Sciatic nerve (tissue), 2 donors: ENCODE measurements around the gene LYST. TPM values are rescaled to one million over a fixed set of nuclear protein-coding genes. Genes with fewer than 3 reads are reported as not detected.
A peak's percentile ranks its signal among the peaks of the same experiment; 100 is the strongest.
"Not testable (repeated sequence)": the region's sequence is repeated elsewhere in the genome, so short reads cannot be mapped to it uniquely, and the experiment has no call there.

Source experiments
- ATAC-seq: fragments of 200-7000 bp; cut with Tn5 transposase; one replicate; pipeline ENCODE4 v1.9.1; 2020; ENCODE audit warnings: mild to moderate bottlenecking, moderate library complexity
- DNase-seq: peaks from one replicate; pipeline ENCODE4 v3.0.0-alpha.2; 2020; ENCODE audit warnings: low spot score
- intact Hi-C: fragments of 100-400 bp; cut with DNase I; formaldehyde crosslinking; loops from one replicate; pipeline ENCODE4 v1.14.2; 2022
- total RNA-seq: library from RNA; stranded (reverse); fragmentation: NEBNext Ultra II Directional; extraction: Animal tissue kit (Norgen Biotek cat#: 25700); gene quantifications from one replicate; pipeline ENCODE4 v1.2.1, GENCODE V29; 2021
- donor health status: DM: no; HTN: no; CAD: no.
- donor health status: DM: no; HTN: no; CAD: no.

Gene LYST
- total RNA-seq, 1 donor from 2014 or later, result 61.9 TPM

- peak; percentile 1 for ATAC-seq
- intact Hi-C loops, result no loop called here
Observed at GRCh38 chr1:235865565-235866204, 1.0 kb downstream of the LYST start.

GRCh38 chr1:235864931-235865525, 1.7 kb downstream of the LYST start:
- DNase-seq (no peak), ATAC-seq (no peak)
- intact Hi-C loops, result no loop called here

More at GRCh38 chr1:235865565-235866204, 1.0 kb downstream of the LYST start:
- no peak for DNase-seq

- DNase-seq (no peak), ATAC-seq (no peak)
- intact Hi-C loops, result no loop called here
Observed at GRCh38 chr1:235864469-235864868, 2.2 kb downstream of the LYST start.

GRCh38 chr1:235863699-235864093, 3.0 kb downstream of the LYST start:
- ATAC-seq, result no peak
- intact Hi-C loops, result no loop called here
- no peak for DNase-seq

GRCh38 chr1:235861857-235862256, 4.8 kb downstream of the LYST start:
- intact Hi-C loops, result no loop called here
- ATAC-seq (no peak), DNase-seq (no peak)

GRCh38 chr1:235860829-235861228, 5.9 kb downstream of the LYST start:
- DNase-seq (no peak), ATAC-seq (no peak)

GRCh38 chr1:235859789-235860188, 6.9 kb downstream of the LYST start:
- DNase-seq, result no peak
- no peak for ATAC-seq
- intact Hi-C loops, result loop anchor here (10.0 kb wide), 1 partner anchor 195 kb away; no protein-coding TSS in a partner anchor

More at GRCh38 chr1:235860829-235861228, 5.9 kb downstream of the LYST start:
- intact Hi-C loops, result no loop called here

- ATAC-seq (no peak), DNase-seq (no peak)
- intact Hi-C loops, result loop anchor here (10.0 kb wide), 1 partner anchor 196 kb away; no protein-coding TSS in a partner anchor
Observed at GRCh38 chr1:235858766-235859165, 7.9 kb downstream of the LYST start.

GRCh38 chr1:235857756-235858155, 8.9 kb downstream of the LYST start:
- intact Hi-C loops, result loop anchor here (10.0 kb wide), 1 partner anchor 197 kb away; no protein-coding TSS in a partner anchor
- DNase-seq (no peak), ATAC-seq (no peak)

- no peak for ATAC-seq
- intact Hi-C loops, result loop anchor here (10.0 kb wide), 1 partner anchor 199 kb away; no protein-coding TSS in a partner anchor
Observed at GRCh38 chr1:235855811-235856429, 10.8 kb downstream of the LYST start.

GRCh38 chr1:235854347-235854746, 12.4 kb downstream of the LYST start:
- intact Hi-C loops, result loop anchor here (10.0 kb wide), 1 partner anchor 200 kb away; no protein-coding TSS in a partner anchor
- ATAC-seq (no peak), DNase-seq (no peak)

More at GRCh38 chr1:235855811-235856429, 10.8 kb downstream of the LYST start:
- DNase-seq, result no peak

GRCh38 chr1:235853653-235854052, 13.1 kb downstream of the LYST start:
- ATAC-seq, result no peak
- intact Hi-C loops, result loop anchor here (10.0 kb wide), 1 partner anchor 201 kb away; no protein-coding TSS in a partner anchor
- no peak for DNase-seq

- intact Hi-C loops, result loop anchor here (10.0 kb wide), 1 partner anchor 202 kb away; no protein-coding TSS in a partner anchor
- DNase-seq, result no peak
- ATAC-seq, result no peak
Observed at GRCh38 chr1:235852887-235853286, 13.8 kb downstream of the LYST start.

- ATAC-seq (no peak), DNase-seq (no peak)
- intact Hi-C loops, result loop anchor here (10.0 kb wide), 1 partner anchor 203 kb away; no protein-coding TSS in a partner anchor
Observed at GRCh38 chr1:235851939-235852338, 14.8 kb downstream of the LYST start.

- ATAC-seq, intact Hi-C loops, DNase-seq: not testable (repeated sequence)
Observed at GRCh38 chr1:235848251-235848650, 18.5 kb downstream of the LYST start.

GRCh38 chr1:235845656-235846107, 21.0 kb downstream of the LYST start:
- intact Hi-C loops, ATAC-seq, DNase-seq: not testable (repeated sequence)

- DNase-seq (no peak), ATAC-seq (no peak)
- intact Hi-C loops, result no loop called here
Observed at GRCh38 chr1:235844776-235845175, 21.9 kb downstream of the LYST start.

GRCh38 chr1:235843461-235843961, 23.2 kb downstream of the LYST start:
- peak; percentile 92 for ATAC-seq
- DNase-seq, result no peak
- intact Hi-C loops, result no loop called here

- ATAC-seq (peak; percentile 40), DNase-seq (no peak)
- intact Hi-C loops, result no loop called here
Observed at GRCh38 chr1:235841938-235842545, 24.7 kb downstream of the LYST start.
